Astrocyte (in vitro differentiated cells and primary cell): Measurements from ENCODE around the gene GALK1.

Source experiments
- CTCF ChIP-seq: IDR thresholded peaks from 2 replicates; pipeline ENCODE4 v1.5.1; 2011; ENCODE audit warnings: low read depth, mild to moderate bottlenecking, inconsistent platforms, low read length, moderate library complexity; ENCODE audit not compliant: insufficient read depth
- EZH2 ChIP-seq: IDR thresholded peaks from 2 replicates; pipeline ENCODE4 v1.6.1; 2012; ENCODE audit warnings: mild to moderate bottlenecking, low read length, inconsistent platforms; ENCODE audit not compliant: insufficient read depth

DNA sequence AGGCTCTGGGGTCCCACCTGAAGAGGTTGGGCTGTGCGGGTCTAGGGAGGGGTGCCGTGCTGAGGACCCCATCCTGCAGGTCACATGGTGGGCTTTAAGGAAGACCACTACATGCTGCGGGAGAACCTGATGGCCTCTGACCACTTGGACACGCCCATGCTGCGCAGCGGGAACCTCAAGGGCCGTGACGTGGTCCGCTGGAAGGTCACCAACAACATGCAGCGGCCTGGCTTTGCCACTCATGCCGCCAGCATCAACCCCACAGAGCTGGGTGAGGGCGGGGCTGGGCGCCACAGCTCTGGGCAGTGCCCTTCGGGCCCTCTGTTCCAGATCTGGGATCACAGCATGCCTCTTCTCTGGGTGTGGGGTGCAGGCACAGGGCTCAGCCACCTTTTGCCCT is 25.2 kb downstream of the GALK1 start:
- TF ChIP-seq CTCF (no peak), EZH2 (no peak)
